Measurements from ENCODE around the gene TAGLN3.

The TAGLN3 gene

DNA sequence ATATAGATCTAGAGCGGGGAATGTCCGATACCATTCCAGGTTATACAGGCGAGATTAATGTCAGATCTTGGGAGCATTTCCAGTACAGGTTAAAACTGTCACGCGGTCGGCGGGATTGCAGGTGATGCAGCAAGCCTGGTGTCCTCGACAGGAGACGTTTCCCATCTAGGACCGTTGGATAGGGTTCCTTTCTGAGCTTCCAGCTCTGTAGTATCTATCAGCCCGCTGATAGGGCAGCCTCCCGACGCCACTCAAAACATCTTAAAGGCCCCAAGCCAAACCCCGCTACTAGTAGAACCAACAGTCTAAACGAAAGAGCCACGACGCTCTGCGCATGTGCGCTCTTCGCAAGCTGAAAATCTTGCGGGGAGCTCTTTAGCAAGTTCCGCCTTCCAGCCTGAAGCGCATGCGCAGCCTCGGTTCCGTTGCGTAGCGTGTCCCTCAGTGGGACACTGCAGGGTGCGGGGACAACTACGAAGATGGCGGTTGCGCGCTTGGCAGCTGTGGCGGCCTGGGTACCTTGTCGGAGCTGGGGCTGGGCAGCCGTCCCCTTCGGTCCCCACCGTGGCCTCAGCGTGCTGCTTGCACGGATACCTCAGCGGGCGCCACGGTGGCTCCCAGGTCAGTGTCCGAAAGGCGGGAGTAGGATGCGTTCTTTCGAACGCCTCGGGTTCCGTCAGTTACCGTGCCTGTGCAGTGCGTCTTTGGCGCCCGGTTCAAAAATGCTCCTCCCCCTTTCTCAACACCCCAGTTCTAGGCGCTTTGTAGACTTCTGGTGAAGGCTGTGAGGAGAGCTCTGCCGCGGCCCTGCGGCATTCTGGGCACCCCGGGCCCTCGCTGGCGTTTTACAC lies 19.9 kb upstream of the TAGLN3 start, which contains the start of gene ABHD10:
Gene ABHD10, plus strand, starts transcription at position 444 of the 851 bp plus-strand sequence. Its CDS starts 36 bp downstream, at position 480.
- peak; percentile 92 to 97 for DNase-seq (ENCODE audit: low read depth in 2 of 2)

DNA sequence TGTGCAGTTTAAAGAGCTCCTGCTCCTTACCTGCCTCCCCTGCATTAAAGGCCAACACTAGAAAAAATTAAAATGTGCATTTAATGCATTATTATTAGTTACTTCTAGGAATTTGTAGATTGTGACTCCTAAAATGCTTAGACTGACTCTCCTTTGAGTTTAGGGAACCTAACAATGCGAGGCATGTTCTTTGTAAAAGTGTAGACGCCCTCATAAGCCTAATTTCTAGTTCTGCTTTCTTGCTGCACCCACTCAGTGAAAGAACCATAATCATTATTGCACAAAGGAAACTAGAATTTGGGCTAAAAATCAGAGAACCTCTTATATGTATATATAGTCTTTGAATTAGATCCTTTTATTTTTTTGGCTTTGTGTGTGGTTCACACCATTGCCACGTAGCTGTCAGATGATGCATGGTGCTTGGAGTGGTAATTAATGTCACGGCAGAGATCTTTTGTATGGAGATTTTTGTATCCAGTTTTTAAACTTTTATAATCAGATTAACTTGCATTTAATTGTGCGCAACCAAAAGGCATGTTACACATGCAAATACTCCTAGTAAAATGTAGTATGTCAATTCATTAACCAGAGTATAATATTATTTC lies 19.2 kb upstream of the TAGLN3 start:
- DNase-seq (ENCODE audit: low read depth in 2 of 2), result no peak

DNA sequence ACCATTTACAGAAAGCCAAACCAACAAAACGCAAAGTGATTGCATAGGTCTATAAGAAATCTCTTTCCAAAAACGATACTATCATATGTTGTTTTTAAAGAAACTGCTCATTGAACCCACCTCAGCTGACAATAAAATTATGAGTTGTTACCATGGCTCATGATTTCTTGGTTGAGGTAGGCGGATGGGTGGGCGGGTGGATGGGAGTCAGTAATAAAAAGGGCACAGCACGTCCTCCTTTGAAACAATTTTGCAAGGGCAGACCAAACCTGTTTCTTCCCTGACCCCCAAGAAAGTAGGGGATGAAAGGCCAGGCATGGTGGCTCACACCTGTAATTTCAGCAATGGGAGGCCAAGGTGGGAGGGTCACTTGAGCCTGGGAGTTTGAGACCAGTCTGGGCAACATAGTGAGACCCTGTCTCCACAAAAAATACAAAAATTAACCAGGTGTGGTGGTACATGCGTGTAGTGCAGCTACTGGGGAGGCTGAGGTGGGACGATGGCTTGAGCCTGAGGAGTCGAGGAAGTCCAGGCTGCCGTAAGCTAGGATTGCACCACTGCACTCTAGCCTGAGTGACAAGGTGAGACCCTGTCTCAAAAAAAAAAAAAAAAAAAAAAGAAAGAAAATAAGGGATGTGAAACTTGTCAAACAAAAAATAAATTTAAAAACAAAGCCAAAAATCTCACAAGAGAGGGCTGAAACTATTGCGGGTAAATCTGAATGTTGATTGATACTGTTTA lies 17.8 kb upstream of the TAGLN3 start:
- DNase-seq (ENCODE audit: low read depth in 2 of 2), result peak in 1 of 2 donors; percentile 26

DNA sequence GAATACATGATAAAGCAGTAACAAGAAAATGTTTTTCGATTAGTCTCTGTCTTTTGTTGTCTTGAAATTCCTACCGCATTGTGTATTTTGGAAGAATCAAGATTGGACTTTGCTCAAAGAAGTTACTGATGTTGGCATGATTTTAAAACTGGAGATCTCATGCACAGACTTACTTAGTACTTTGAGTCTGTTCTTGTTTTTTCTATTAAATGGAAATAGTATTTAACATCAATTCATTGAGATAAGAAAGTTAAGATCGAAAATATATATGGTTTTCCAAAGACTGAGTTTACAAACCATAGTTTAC lies 17.3 kb upstream of the TAGLN3 start:
- no peak for DNase-seq (ENCODE audit: low read depth in 2 of 2)

DNA sequence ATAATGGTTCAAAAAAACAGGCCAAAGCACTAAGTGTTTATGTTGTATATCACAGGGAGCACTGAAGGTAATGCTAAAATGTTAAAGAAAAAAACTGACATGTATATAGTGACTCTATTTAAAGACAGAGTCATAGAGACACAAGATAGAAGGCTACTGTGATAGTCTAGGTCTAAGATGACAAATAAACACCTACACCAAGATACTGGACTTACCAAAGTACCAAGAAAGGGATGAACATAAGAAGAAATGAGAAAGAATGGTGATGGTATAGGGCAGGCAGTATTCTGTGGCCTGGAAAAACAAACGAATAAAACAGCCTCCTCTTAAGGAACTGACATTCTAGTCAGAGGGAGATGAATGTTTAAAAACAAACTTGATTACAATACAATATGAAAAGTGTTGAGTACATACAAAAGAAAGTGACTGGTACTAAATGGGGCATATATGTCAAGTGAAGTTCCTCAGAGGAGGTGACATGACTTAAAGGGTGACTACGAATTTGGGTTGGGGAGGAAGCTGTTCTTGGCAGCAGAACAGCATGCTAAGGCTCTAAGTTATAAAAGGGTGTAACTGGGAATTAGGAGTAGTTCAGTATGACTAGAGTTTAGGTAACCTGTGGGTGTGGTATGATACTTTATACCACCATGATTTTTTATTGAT lies 14.0 kb upstream of the TAGLN3 start:
- no peak for DNase-seq (ENCODE audit: low read depth in 2 of 2)

DNA sequence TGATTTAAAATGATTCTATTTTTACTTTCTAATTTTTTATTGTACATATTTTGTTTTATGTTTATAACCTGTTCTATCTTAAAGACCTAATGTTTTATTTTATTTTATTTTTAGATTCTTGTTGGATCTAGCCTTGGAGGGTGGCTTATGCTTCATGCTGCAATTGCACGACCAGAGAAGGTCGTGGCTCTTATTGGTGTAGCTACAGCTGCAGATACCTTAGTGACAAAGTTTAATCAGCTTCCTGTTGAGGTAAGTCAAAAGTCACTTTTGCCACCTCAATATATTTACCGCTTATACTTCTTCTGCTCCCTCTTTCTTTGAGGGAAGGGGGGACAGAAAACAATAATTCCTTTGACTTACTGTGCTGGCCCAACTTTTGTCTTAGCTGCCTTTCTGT lies 11.9 kb upstream of the TAGLN3 start:
- DNase-seq (ENCODE audit: low read depth in 2 of 2), result no peak

DNA sequence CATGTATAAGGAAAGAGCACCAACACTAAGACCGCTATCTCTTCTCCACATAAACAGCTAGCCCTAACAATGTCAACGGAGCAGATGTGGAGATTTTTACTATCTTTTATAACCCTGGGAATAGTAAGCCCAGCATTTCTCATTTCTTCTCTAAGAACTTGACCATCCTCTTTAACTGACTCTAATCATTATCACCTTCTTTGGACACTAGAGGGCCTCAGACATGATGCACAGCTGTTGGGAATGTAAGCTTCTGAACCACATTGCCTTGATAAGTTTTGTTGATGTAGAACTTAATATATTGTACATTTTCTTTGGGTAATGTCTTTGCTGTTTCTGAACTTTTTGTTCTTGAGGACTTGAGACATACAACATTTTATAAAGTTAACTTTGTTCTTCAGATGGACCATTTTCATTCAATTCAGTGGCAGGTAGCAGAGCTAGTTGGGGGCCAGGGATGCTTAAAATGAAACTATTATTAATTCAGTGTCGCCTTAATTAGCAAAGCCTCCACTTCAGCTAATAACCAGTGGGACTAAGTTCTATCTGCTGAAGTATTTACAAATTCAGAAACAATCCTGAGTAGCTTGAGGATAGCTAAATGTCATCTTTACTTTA lies 9.6 kb upstream of the TAGLN3 start:
- DNase-seq (ENCODE audit: low read depth in 2 of 2), result no peak

DNA sequence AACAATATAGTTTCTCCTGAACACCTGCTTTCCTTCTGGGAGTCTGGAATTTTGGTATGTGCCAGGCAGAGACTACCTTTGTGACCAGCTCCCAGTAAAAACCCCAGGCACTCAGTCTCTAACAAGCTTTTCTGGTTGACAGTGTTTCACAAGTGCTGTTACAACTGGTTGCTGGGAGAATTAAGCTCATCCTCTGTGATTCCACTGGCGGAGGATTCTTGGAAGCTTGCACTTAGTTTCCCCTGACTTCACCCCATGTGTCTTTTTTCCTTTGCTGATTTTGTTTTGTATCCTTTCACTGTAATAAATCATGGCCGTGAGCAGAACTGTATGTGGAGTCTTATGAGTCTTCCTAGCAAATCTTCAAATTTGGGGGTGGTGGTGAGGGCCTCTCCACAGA lies 5.7 kb upstream of the TAGLN3 start:
- DNase-seq (ENCODE audit: low read depth in 2 of 2), result no peak

DNA sequence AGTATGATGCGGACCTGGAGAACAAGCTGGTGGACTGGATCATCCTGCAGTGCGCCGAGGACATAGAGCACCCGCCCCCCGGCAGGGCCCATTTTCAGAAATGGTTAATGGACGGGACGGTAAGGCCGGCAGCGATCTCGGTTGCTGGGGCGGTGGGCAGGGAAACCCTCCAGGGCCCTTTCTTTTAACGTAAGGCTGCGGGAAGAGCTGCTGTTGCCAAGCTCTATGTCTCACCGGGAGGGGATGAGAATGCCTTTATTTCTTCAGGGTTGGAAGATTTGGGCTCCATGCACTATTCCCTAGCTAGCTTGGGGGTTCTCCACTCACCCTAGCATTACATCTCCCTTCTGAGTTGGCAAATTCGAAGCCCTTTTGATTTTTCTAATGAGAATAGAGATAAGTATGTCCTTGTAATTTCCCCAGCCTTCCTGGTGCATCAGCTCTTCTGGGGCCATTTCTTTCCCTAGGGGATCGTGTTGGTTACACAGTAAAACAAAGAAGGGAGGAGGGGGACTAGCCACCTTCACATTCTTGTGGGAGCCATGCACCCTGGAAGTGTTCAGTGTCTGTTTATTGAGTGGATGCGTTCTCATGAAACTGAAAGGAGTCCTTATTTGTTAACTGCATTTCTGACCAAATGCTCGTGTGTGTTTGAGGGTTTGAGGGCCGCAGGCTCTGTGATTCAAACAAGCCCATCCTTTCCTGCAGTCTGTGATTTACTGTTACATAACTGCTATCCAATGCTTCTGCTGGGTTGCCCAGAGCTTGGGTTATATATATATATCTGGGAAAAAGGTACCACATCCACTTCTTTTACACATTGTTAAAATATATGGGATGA lies 982 bp downstream of the TAGLN3 start:
- no peak for DNase-seq (ENCODE audit: low read depth in 2 of 2)

DNA sequence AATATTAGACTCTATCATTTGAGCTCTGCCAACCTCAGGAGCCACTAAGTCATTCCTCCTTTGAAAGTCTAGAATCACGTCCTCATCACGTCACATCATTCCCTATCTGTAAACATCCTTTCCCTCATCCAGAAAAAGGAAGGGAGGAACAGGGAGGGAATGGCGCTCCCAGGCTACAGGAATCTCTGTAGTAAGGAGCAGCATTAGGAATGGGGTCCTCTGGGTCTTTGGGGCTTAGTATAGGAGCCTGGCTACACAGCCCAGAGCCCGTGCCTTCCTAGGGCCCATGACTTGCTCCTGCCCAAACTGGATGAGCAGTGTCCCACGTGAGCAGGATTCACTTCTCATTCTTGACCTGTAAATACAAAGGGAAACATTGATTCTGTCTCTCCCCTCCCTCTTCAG lies 1.6 kb downstream of the TAGLN3 start:
- DNase-seq (ENCODE audit: low read depth in 2 of 2), result no peak

DNA sequence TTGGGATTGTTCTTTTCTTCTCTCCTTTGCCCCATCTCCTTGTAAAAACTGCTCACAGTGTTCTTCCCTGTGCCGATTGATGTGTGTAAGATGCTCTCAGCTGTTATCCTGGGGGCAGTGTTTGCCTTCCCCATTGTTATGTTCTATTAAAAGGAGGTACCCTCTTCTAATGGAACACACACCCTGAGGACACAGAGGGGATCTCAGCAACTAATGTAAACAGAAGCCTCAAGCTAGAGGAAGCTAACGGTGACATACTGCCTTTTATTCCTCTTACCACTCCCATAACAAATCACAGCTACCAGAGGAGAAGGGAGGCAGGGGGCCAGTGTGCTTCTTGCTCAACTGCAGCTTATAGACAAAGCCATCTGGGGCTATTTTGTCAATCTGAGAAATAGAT lies 2.2 kb downstream of the TAGLN3 start:
- DNase-seq (ENCODE audit: low read depth in 2 of 2), result no peak

DNA sequence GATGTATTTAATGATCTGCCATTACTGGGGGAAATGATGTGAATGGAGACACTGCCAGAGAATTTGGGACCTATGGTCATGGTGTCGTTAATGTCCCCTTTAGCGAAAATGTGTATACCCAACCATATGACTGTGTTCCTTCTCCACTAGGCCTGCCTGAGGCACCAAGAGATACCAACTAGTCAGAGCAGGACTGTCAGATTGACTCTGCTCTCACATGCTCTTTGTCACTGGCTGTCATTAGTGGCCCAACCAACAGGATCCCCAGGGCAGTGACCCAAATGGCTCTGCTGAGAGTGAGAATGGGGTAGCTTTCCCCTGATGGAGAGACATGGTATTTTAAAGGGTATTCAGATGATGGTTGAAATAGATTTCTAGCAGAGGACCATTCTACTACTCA lies 2.8 kb downstream of the TAGLN3 start:
- DNase-seq (ENCODE audit: low read depth in 2 of 2), result no peak

DNA sequence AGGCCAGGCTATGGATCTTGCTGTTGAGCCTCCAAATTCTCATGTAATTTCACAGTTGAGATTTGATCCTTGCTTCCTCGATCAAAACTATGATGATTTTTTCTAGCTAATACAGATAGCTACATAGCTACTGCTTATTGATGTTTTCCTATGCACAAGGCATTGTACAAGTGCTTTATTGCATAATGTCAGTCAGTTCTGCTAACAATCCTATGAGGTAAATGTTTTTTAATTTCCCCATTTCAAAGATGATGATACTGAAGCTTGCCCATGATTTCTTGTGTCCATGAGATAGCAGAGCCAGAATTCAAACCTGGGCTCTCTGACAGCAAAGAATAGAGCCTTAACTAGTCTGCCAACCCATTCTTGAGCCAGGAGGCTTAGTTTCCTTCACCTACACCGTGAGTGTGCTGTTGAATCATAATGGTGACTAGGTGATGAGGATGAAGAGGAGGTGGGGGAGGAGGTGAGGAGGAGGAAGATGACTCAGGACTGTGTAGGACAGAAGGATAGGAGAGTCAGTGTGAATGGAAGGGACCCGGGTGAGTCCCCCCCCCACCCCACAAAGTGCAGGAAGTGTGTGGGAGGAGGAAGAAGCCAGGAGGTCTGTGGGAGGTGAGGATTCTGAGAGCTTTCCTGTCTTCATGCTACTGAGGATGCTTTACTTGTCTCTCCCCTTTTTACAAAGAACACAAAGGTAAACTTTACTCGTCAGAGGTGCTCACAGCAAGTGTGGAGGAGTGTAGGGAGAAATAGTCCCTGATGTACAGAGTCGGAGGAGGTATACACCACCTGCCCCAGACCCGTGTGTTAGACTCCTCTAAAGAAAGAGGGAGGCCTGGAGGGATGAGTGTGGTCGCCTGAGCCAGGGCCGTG lies 3.6 kb downstream of the TAGLN3 start:
- no peak for DNase-seq (ENCODE audit: low read depth in 2 of 2)

DNA sequence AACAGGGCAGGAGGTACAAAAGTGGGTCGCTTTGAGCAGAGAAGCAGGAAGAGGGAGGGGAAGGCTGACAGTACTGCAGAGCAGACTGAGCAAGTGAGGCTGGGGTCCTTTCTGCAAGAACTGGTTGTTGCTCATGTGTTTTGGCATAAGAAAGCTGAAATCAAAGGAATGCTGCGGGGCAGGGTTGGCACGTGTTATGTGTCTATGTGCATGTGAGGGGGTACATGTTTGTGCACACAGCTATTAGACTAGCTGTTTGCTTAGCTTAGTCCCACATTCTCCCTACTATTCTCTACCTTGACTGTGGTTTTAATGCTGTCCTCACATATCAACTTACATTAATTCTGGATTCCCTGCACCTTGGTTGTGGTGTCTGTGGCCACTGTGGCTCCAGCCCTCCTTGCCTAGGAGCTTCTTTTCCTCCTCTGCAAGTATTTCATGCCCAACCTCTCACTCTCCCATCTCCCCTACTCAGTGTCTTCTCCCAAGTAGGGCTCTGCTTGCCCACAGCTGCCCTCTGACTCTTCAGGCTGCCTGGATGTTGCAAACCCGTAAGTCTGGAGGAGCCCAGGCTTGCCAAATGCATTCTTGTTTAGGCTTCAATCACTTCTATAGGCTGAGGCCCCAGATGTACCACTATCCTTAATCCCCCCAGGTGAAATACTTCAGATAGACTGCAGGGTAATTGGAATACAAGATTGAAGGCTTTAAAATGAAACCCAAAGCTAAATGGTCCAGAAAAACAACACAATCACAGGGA lies 4.8 kb downstream of the TAGLN3 start:
- no peak for DNase-seq (ENCODE audit: low read depth in 2 of 2)

DNA sequence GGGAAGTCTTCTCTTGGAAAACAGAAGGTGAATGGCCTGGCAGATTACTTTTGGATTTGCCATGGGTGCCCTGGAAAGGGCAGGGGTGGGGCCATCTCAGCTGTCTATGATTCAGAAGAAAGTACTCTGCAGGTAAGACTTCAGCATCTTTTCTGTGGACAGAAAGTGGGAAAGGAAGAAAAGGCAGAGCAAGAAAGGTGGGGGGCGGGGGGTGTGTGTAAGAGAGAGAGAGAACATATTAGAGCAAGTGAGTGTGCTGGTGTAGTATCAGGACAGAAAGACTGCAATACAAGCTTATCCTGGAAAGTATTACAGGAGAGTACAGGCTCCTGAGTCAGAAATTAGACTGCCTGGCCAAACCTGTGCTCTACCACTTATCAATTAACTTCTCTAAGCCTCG lies 5.5 kb downstream of the TAGLN3 start:
- no peak for DNase-seq (ENCODE audit: low read depth in 2 of 2)

DNA sequence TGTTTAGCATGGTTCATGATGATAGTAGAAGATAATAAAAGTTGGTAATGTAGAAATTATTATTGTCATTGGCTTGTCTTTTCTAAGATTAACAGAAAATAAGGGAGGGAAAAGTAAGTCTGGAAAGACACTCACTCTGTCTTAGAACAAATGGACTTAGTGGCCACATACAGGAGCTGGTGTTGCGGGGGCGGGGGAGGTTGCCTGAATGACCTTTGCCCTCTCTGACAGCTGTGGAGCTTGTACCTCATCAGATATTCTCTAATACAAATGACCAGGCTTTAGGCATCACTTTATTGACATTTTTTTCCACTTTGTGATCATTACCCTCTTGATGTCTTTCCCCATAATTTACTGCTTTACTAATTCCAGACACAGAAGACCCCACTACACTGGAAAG lies 5.9 kb downstream of the TAGLN3 start:
- no peak for DNase-seq (ENCODE audit: low read depth in 2 of 2)

DNA sequence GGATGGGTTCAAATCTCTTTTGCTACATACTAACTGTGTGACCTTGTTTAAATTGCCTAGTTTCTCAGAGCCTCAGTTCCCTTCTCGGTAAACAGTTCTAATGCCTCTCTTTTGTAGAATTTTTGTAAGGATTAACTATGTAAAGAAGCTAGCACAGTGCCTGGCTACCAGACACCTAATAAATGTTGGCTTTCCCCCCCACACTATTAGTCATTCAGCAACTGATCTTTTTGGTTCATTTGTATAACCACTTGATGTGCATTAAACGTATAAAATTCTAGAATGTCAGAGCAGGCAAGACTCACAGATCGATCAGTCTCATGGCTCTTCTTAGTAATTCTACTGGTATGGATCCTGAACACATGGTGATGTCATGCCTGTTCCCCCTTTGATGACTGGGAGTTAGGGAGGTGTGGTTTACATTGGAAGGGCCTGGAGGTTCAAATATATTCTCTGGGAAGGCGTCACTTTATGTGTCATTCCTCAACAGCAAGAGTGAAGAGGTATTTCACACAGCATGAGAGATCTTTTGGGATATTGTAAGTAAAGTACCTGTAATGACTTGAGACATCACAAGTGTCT lies 6.5 kb downstream of the TAGLN3 start:
- DNase-seq (ENCODE audit: low read depth in 2 of 2), result no peak

DNA sequence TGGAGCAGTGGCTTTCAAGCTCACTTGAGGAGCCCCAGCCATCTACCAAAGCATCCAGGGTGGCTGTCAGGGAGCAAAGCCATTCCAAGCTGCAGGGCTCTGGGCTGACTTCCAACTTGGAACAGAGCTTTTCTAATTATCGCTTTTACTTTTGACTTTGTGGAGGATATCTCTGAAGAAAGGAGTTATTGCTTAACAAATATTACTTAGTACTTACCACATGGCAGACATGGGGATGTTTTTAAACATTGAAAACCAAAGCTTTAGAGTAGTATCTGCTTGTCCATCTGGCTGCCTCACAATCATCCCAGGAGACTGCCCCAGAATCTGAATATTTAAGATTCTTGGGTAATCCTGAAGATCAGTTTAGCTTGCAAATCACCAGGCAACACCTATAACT lies 8.9 kb downstream of the TAGLN3 start:
- no peak for DNase-seq (ENCODE audit: low read depth in 2 of 2)

DNA sequence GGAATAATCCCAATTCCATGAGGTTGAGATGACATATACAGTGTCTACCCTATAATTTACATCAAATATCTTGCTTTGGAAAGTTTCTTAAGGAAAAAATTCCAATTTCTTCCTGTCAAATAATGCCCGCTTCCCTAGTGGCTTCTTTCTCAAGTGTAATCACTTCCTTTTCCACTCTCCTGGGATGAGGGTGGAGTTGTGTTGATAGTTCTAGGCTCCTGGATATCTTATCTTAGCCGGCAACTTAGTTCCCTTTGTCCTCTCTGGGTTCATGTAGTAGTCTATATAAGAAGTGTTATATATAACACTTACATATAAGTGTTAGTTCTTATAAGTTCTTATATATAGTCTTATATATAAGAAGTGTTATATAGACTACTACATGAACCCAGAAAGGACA lies 10.9 kb downstream of the TAGLN3 start:
- no peak for DNase-seq (ENCODE audit: low read depth in 2 of 2)
